ENCODE results near the gene DTNA.

- TF ChIP-seq GATA3 (IDR thresholded peaks at IDR 0.05; ENCODE audit: low read depth, low read length) (no peak), GATA2 (IDR thresholded peaks at IDR 0.05; ENCODE audit: low read depth, low read length) (no peak)
Observed at GRCh38 chr18:34796035-34796657, 86.0 kb downstream of the DTNA start.

All from SH-SY5Y (cell line).